ENCODE results near the gene HDHD5. TPM values are rescaled to one million over a fixed set of nuclear protein-coding genes. Genes with fewer than 3 reads are reported as not detected.
"Not testable (repeated sequence)": the region's sequence is repeated elsewhere in the genome, so short reads cannot be mapped to it uniquely, and the experiment has no call there.

The HDHD5 gene
- total RNA-seq, 1 experiment from 2014 or later: 59.4 TPM

GRCh38 chr22:17149076-17149815, 9.8 kb downstream of the HDHD5 start:
- no peaks in the 10 kb centered on the region for H3K36me3 ChIP-seq (ENCODE audit: insufficient read depth, low read length, poor library complexity, severe bottlenecking)
- POLR2A ChIA-PET (ENCODE audit: low non-redundant PET): no interaction called here
- no peak overlapping the region for H3K27ac ChIP-seq (ENCODE audit: low read depth, low read length, poor library complexity, severe bottlenecking)
- intact Hi-C loops (cut with micrococcal nuclease; ENCODE audit: unreplicated experiment): no loop called here
- TF ChIP-seq, protein P1, sequence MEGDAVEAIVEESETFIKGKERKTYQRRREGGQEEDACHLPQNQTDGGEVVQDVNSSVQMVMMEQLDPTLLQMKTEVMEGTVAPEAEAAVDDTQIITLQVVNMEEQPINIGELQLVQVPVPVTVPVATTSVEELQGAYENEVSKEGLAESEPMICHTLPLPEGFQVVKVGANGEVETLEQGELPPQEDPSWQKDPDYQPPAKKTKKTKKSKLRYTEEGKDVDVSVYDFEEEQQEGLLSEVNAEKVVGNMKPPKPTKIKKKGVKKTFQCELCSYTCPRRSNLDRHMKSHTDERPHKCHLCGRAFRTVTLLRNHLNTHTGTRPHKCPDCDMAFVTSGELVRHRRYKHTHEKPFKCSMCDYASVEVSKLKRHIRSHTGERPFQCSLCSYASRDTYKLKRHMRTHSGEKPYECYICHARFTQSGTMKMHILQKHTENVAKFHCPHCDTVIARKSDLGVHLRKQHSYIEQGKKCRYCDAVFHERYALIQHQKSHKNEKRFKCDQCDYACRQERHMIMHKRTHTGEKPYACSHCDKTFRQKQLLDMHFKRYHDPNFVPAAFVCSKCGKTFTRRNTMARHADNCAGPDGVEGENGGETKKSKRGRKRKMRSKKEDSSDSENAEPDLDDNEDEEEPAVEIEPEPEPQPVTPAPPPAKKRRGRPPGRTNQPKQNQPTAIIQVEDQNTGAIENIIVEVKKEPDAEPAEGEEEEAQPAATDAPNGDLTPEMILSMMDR (conservative IDR thresholded peaks at IDR 0.05; ENCODE audit: low read depth, low read length): no peak
- TF ChIP-seq EZH2 (IDR thresholded peaks at IDR 0.05; ENCODE audit: borderline replicate concordance, low read depth, low read length, poor library complexity, severe bottlenecking): no peak
- no peak overlapping the region for H3K4me3 ChIP-seq (ENCODE audit: low read depth, low read length, poor library complexity, severe bottlenecking)
- H3K9me3 ChIP-seq (ENCODE audit: low read depth, low read length, poor library complexity, severe bottlenecking): no peaks in the 10 kb centered on the region
- no peaks in the 10 kb centered on the region for H3K27me3 ChIP-seq (replicated peaks; ENCODE audit: insufficient read depth, low read depth, low read length, poor library complexity)
- DNase-seq (ENCODE audit: low spot score): no peak
- H3K4me1 ChIP-seq (ENCODE audit: insufficient read depth, low read length, poor library complexity, severe bottlenecking): no peaks in the 10 kb centered on the region
- no TSS peak for BruUV-seq (replicated peaks)
- CTCF ChIA-PET: no interaction called here

GRCh38 chr22:17147458-17147857, 11.6 kb downstream of the HDHD5 start:
- POLR2A ChIA-PET (ENCODE audit: low non-redundant PET); H3K27me3 ChIP-seq (replicated peaks; ENCODE audit: insufficient read depth, low read depth, low read length, poor library complexity); intact Hi-C loops (cut with micrococcal nuclease; ENCODE audit: unreplicated experiment); DNase-seq (ENCODE audit: low spot score); BruUV-seq (replicated peaks); CTCF ChIA-PET; H3K4me3 ChIP-seq (ENCODE audit: low read depth, low read length, poor library complexity, severe bottlenecking); H3K9me3 ChIP-seq (ENCODE audit: low read depth, low read length, poor library complexity, severe bottlenecking); H3K27ac ChIP-seq (ENCODE audit: low read depth, low read length, poor library complexity, severe bottlenecking); H3K4me1 ChIP-seq (ENCODE audit: insufficient read depth, low read length, poor library complexity, severe bottlenecking): not testable (repeated sequence)
- peaks cover 12% of the 10 kb centered on the region for H3K36me3 ChIP-seq (ENCODE audit: insufficient read depth, low read length, poor library complexity, severe bottlenecking)

GRCh38 chr22:17145021-17145680, 13.9 kb downstream of the HDHD5 start:
- no TSS peak for BruUV-seq (replicated peaks)
- ChIA-PET CTCF (no interaction called here), POLR2A (ENCODE audit: low non-redundant PET) (no interaction called here)

More at GRCh38 chr22:17145021-17145680, 13.9 kb downstream of the HDHD5 start:
- Histone ChIP-seq H3K9me3 (ENCODE audit: low read depth, low read length, poor library complexity, severe bottlenecking) (no peaks in the 10 kb centered on the region), H3K4me1 (ENCODE audit: insufficient read depth, low read length, poor library complexity, severe bottlenecking) (no peaks in the 10 kb centered on the region), H3K27me3 (replicated peaks; ENCODE audit: insufficient read depth, low read depth, low read length, poor library complexity) (no peaks in the 10 kb centered on the region), H3K4me3 (ENCODE audit: low read depth, low read length, poor library complexity, severe bottlenecking) (no peak overlapping the region), H3K27ac (ENCODE audit: low read depth, low read length, poor library complexity, severe bottlenecking) (no peak overlapping the region), H3K36me3 (ENCODE audit: insufficient read depth, low read length, poor library complexity, severe bottlenecking) (peaks cover 34% of the 10 kb centered on the region)
- no peak for DNase-seq (ENCODE audit: low spot score)
- intact Hi-C loops (cut with micrococcal nuclease; ENCODE audit: unreplicated experiment): no loop called here
- TF ChIP-seq, protein P1 (conservative IDR thresholded peaks at IDR 0.05; ENCODE audit: low read depth, low read length): no peak
- no peak for TF ChIP-seq EZH2 (IDR thresholded peaks at IDR 0.05; ENCODE audit: borderline replicate concordance, low read depth, low read length, poor library complexity, severe bottlenecking)
